IPS DF 19.7 (cell line): ENCODE data around the gene MRPL41.
"Not testable (repeated sequence)": the region's sequence is repeated elsewhere in the genome, so short reads cannot be mapped to it uniquely, and the experiment has no call there.

ENCODE experiments used
- DNase-seq: peaks from one replicate; pipeline ENCODE4 v3.0.0-alpha.2; 2013; ENCODE audit warnings: low read depth, low spot score

The MRPL41 gene

GRCh38 chr9:137582286-137582860 lies 30.7 kb downstream of the MRPL41 start:
- no peak for DNase-seq

DNA sequence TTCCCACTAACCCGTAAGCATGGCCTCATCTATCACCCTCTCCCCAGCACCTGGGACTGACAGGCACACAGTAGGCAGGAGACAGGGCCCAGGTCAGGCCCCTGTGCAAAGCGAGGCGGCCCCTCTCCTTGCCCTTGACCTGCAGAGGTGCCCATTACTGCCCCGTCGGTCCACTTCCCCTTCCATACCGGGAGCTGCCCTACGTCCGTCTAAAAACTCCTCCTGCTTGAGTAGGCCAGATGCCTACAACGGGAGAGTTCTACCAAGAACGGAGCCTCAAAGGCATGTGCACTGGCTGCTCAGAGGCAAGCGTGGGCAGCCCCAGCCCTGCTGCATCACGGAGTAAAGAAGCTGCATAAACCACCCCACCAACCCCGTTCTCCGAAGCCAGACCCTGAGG lies 31.7 kb downstream of the MRPL41 start:
- DNase-seq, result no peak

GRCh38 chr9:137583957-137584356 lies 32.3 kb downstream of the MRPL41 start:
- no peak for DNase-seq

- no peak for DNase-seq
Observed at GRCh38 chr9:137586854-137587253, 35.2 kb downstream of the MRPL41 start.

- DNase-seq, result no peak
Observed at GRCh38 chr9:137588311-137588710, 36.6 kb downstream of the MRPL41 start.

DNA sequence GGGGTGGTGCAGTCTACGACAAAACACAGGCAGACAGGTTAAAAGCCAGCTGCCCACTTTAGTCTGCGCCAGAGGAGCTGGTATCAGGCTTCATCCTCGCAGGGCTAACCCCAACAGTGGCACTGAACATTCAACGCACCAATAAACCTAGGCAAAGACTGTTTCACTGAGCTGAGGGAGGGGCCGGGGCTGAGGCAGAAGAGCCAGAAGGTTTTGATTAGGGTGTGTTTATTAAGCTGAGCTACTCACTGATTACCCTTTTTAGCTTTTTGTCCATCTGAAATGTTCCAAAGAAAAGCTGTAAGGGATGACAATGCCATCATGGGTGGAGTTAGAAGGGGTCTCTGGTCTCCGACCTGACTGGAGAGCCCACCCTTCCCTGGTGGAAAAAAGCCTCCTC lies 37.2 kb downstream of the MRPL41 start:
- DNase-seq, result no peak

GRCh38 chr9:137589441-137590122 lies 37.9 kb downstream of the MRPL41 start:
- no peak for DNase-seq

- no peak for DNase-seq
Observed at GRCh38 chr9:137590123-137590468, 38.4 kb downstream of the MRPL41 start.

DNA sequence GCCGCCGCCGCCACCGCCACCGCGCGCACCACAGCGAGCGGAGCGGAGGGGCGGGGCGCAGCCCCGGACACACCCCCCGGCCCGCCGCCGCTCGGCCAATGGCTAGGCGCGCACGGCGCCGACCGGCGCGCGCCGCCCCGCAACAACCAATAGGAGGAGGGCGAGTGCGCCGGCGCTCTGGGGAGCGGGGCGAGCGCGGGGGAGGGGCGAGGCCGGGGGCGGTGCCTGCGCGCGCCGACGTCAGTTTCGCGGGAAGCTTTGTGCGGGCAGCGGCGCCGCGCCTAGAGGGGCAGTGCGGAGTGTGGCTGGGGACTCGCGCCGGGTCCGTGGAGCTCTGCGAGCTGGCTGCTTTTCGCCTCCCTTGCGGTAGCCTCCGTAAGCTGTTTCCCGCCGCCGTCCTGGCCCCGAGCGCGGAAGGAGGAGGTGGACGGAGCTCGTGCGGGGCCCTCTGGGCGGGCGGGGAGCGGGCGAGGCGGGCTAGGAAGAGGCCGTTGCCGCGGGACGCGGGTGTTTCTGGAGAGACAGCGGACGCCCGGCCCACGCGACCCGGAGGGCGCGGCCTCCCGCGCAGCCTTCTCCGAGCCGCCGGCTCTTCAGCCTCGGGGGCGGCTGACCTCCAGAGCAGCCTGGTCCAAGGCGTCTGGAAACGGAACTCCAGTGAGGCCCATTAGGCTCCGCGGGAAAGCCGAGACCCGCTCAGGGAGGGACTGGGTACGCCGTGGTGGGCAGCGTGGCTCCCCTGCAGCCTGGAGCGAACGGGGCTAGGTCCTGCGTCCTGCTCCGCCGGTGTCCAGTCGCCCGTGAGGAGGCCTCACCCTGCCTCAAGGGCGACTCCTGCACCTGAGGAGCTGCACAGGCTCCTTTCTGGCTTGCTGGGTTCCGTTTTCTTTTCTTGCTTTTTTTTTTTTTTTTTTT lies 39.0 kb downstream of the MRPL41 start, which contains the start of gene ZMYND19:
ZMYND19 (minus strand) TSS at position 44 of the 915 bp plus-strand sequence. CDS start 249 bp downstream, outside the sequence.
- no peak for DNase-seq

DNA sequence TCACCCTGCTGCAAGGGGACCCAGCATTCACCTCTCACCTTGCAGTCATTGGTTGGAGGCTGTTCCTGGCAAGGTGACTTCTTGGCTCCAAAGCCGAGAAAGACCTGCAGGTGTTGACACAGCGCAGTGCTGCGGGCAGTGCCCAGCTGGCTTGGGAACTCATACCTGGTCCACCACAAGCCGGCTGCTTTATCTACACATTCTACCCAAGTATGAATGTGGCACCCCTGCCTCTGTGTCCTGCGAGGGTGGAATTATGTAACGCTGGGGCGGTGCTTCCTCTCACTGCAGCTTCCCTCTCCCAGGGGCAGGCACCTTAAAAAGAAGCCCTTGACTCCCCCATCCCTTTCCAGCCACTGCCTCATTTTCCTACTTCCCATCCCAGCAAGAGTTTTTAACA lies 41.1 kb downstream of the MRPL41 start:
- no peak for DNase-seq

DNA sequence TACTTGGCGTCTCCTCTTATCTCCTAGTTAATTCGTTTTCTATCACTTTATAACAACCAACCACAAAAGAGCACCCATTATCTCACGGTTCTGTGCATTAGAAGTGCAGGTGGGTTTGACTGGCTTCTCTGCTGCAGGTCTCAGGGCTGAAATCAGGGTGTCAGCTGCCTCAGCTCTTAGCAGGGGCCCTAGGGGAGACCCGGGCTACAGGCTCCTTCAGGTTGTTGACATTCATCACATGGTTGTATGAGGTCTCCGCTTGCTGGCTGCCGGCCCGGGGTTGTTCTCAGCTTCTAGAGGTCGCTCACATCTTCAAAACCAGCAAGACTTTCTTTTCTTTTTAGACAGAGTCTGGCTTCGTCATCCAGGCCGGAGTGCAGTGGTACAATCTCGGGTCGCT lies 41.5 kb downstream of the MRPL41 start:
- no peak for DNase-seq

DNA sequence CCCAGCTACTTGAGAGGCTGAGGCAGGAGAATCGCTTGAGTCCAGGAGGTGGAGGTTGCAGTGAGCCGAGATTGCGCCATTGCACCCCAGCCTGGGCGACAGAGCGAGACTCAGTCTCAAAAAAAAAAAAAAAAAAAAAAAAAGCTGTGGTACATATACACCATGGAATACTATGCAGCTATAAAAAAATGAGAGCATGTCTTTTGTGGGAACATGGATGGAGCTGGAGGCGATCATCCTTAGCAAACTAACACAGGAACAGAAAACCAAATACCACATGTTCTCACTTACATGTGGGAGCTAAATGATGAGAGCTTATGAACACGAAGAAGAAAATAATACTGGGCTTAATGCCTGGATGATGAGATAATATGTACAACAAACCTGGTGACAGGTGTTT lies 44.9 kb downstream of the MRPL41 start:
- not testable (repeated sequence) for DNase-seq

DNA sequence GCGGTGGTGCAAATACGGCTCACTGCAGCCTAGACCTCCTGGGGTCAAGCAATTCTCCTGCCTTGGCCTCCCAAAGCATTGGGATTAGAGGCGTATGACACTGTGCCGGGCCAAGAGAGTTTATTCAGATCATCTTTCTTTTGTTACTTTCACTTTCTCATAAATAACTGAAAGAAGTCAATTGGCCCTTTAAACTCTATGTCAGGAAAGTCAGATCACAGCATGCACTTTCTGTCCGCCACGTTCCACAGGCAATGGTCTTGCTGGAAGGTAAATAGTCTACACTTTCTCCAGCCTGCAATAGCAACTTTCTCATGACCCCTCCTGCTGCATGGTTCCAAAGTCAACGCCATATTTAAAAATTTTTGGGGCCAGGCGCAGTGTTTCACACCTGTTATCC lies 47.3 kb downstream of the MRPL41 start:
- DNase-seq, result no peak
